ENCODE data around the gene CCDC9.

GRCh38 chr19:47260476-47260875, 4.2 kb downstream of the CCDC9 start:
- TF ChIP-seq YY1 (IDR thresholded peaks at IDR 0.05; ENCODE audit: insufficient read depth, insufficient read length) = no peak
- no peak for TF ChIP-seq ZNF274 (IDR thresholded peaks at IDR 0.05; ENCODE audit: low read depth, low read length)
